IPS-18c (cell line): ENCODE results near the gene HAPSTR1.

ENCODE experiments used
- H3K4me3 ChIP-seq: 2 replicates; pipeline ENCODE4 v1.7.0; 2013; ENCODE audit warnings: low read depth, mild to moderate bottlenecking, low read length, moderate library complexity; ENCODE audit not compliant: insufficient read depth
- H3K9me3 ChIP-seq: one replicate; pipeline ENCODE4 v1.6.1; 2013; ENCODE audit warnings: mild to moderate bottlenecking, low read length, moderate library complexity; ENCODE audit not compliant: control insufficient read depth, insufficient read depth

The HAPSTR1 gene

DNA sequence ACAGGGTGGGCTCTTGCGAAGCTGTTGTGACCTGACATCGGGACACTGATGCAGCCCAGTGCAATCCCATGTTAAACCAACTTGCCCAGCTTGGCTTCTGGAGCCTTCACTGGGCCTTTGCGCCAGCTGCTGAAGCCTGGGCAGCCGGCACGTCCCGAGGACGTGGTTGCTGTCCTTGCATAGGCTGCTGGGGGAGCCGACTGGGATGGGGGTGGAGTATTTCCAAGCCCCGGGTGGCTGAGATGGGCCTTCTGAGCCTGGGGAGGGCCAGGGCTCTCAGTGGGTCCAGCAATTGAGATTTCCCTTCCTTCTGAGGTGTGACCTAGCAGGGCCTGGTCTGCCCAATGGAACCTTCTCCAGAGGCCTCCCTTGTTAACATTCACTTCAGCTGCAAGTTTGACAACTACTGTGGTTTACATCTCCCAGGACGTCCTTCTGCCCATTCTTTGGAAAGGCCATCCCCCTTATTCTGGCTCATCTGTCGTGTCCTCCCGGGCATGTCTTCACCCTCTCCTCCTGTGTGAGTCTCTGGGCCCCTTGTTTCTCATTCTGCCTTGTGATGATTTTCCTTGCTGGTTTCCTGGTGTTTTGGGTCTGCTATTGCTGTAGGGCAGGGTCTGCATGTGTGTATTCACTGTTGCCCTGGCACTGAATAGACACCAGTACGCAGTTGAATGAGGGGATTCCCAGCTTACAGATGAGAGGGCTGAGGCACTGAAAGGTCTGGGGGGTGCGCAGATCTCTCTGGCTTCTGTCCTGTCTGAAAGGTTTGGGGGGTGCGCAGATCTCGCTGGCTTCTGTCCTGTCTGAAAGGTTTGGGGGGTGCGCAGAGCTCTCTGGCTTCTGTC is 34.4 kb downstream of the HAPSTR1 start:
- H3K9me3 ChIP-seq, result no peaks in the 10 kb centered on the region
- no peak overlapping the region for H3K4me3 ChIP-seq

DNA sequence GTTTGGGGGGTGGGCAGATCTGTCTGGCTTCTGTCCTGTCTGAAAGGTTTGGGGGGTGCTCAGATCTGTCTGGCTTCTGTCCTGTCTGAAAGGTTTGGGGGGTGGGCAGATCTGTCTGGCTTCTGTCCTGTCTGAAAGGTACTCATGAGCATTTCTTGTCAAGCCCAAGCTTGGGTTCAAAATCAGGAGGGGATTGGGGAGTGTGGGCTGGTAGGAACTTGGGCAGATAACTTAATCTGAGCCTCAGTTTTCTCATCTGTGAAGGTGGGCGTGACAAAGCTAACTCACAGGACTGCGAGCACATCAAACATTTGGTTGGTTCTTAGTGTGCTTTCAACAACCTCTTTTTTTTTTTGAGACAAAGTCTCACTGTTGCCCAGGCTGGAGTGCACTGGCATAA is 35.2 kb downstream of the HAPSTR1 start:
- H3K4me3 ChIP-seq, result no peak overlapping the region
- no peaks in the 10 kb centered on the region for H3K9me3 ChIP-seq

DNA sequence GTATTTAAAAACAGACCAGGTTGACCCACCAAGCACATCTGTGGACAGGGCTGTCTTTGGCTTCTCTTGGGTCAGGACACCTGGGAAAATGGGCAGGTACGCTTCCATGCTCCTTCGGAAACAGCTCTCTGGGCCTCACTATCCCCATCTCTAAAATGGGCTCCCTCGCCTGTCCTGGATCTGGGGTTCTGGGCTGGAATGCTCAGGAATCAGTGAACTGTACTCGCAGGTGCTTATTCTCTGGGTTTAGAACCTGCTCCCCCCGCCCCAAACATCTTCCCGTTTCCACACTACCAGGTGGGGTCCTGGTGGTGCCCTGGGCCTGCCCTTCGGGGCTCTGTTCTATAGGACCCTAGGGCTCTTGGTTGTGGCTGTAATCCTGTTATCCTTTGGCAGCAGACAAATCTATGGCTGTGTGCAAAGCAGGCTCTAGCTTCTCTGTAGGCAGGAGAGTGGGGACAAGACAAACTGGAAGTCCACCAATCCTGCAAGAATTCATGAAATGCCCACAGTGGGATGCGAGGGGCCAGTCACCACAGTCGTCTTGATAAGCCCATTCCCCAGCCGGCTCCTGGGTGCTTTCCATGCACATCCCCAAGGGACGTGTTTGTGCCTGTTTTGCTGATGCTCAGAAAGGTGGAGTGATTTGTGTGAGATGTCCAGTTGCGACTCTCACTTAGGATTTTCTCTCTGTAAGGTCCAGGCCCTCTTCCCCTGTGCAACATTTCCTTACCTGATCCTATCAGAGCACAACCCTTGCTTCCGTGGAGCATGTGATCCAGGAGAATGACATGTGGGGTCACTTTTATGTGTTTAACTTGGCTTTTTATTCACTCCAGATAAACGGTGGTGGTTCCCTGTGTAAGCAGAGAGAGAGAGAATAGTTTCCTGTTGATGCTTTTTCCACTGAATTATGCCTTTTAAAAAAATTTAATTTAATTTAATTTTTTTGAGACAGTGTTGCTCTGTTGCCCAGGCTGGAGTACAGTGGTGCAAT is 37.2 kb downstream of the HAPSTR1 start:
- H3K9me3 ChIP-seq, result no peaks in the 10 kb centered on the region
- H3K4me3 ChIP-seq, result no peak overlapping the region

DNA sequence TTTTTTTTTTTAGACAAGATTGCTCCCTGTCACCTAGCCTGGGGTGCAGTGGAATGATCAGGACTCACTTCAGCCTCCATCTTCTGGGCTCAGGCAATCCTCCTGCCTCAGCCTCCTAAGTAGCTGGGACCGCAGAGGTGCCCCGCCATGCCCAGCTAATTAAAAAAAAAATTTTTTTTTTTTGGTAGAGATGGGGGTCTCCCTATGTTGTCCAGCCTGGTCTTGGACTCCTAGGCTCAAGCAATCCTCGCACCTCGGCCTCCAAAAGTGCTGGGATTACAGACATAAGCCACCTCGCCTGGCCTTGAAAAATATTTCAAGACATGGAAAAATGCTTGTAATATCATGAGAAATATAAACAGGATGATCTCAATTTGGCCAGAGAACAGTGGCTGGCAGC is 42.9 kb downstream of the HAPSTR1 start:
- Histone ChIP-seq H3K9me3 (no peaks in the 10 kb centered on the region), H3K4me3 (no peak overlapping the region)

DNA sequence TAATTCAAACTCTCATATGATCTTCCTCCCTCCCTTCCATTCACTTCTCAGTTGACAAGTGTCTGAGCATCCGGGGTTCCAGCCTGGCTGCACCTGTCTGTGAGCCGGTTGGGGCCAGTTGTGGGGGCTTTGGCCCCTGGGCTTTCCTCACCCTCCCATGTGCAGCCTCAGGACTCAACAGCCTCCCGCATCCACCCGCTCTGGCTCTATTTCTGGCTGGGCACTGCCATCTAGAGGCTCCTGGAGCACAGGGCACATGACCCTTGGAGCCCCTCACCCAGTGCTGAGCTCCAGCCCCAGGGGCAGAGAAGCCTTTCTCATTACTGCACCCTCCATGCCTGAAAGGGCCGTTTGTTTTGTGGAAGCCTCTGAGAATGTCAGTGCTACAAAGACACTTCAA is 43.3 kb downstream of the HAPSTR1 start:
- no peak overlapping the region for H3K4me3 ChIP-seq
- H3K9me3 ChIP-seq, result no peaks in the 10 kb centered on the region

DNA sequence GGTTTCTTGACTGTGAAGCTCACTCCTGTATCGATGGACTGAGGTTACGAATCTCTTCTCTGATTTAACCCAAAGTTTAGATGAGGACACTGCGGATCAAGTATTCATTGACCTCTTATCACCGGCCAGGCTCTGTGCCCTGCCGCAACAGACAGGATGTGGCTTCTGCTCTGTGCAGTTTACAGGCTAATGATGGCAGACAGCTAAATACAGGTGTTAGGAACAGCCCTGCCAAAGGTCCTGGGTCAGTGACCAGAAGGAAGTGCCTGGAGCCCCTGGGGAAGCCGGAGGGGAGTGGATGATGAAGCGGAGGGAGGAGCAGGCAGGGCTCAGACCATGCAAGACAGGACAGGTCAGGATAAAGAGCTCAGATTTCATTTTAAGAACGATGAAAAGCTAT is 44.4 kb downstream of the HAPSTR1 start:
- Histone ChIP-seq H3K4me3 (no peak overlapping the region), H3K9me3 (no peaks in the 10 kb centered on the region)

GRCh38 chr16:9136596-9136995 is 45.2 kb downstream of the HAPSTR1 start:
- no peaks in the 10 kb centered on the region for H3K9me3 ChIP-seq
- H3K4me3 ChIP-seq, result no peak overlapping the region

GRCh38 chr16:9138021-9138680 is 46.7 kb downstream of the HAPSTR1 start:
- no peaks in the 10 kb centered on the region for H3K9me3 ChIP-seq

DNA sequence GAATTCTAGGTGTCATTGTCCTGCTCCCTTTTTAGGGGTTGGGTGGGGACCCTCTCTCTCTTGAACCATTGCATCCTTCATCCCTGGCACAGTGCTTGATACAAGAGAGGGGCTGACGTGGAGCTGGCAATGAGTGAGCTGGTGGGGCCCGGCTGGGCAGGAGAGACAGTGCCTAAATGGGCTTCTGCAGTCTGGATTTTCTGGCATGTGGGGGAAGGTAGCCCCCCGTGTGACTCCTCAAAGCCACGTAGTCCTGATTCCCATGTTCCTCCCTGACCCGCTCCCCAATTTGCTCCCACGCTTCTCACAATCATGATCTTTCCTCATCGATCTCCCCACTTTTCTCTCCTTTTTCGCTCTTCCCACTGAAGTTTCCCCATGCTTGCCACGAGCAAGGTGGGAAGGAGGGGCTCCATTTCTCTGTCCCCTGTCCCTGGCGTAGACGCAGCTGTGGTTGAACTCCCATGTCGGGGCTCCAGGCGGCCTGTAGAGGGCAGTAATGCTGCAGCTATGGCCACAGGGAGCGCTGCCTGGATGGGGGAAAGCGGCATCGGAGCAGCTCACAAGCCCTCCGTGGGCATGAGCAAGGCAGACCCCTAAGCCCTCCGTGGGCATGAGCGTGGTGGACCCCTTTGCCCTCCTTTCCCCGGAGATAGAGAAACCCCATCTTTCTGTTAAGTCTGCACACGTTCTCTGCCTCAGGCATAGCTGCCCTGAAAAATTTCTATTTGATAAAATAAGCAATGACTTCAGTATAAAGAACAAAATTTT is 47.5 kb downstream of the HAPSTR1 start:
- Histone ChIP-seq H3K9me3 (no peaks in the 10 kb centered on the region), H3K4me3 (no peak overlapping the region)

More at GRCh38 chr16:9138021-9138680, 46.7 kb downstream of the HAPSTR1 start:
- no peak overlapping the region for H3K4me3 ChIP-seq

DNA sequence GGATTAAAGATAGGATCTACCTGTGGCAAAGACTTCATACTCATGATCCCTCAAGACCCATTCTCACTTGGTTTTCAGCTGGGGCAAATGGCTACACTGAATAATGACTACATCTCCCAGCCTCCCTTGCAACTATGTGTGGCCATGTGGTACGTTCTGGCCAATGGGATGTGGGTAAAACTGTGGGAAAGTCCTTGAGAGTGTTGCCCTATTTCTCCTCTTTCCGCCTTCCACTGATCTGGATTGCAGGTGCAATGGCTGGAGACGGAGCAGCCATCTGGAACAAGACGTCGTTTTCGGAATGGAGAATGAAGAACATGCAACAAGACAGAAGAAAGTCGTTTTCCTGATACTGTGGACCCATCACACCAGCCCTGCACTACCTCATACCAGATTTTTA is 48.5 kb downstream of the HAPSTR1 start:
- H3K4me3 ChIP-seq, result no peak overlapping the region
- peaks cover 2% of the 10 kb centered on the region for H3K9me3 ChIP-seq
